Measurements from ENCODE around the gene WFIKKN1.

The WFIKKN1 gene

DNA sequence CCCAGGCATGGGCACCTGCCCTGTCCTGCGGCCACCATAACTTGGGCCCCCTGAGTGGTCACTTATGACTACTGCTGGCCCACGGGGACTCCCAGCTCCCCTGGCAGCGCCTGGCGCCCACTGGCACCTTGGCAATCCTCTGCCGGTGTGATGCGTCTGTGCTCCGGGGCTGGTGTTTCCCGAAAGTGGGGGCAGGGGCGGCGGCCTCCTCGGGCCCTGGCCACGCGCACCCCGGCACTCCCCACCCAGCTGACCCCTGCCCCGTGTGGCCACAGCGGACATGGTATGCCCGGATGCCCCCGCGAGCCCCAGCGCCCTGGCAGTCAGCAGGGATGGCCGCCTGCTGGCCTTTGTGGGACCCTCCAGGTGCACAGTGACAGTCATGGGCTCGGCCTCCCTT is 26.7 kb downstream of the WFIKKN1 start:
- no peak for DNase-seq (ENCODE audit: low read depth)

DNA sequence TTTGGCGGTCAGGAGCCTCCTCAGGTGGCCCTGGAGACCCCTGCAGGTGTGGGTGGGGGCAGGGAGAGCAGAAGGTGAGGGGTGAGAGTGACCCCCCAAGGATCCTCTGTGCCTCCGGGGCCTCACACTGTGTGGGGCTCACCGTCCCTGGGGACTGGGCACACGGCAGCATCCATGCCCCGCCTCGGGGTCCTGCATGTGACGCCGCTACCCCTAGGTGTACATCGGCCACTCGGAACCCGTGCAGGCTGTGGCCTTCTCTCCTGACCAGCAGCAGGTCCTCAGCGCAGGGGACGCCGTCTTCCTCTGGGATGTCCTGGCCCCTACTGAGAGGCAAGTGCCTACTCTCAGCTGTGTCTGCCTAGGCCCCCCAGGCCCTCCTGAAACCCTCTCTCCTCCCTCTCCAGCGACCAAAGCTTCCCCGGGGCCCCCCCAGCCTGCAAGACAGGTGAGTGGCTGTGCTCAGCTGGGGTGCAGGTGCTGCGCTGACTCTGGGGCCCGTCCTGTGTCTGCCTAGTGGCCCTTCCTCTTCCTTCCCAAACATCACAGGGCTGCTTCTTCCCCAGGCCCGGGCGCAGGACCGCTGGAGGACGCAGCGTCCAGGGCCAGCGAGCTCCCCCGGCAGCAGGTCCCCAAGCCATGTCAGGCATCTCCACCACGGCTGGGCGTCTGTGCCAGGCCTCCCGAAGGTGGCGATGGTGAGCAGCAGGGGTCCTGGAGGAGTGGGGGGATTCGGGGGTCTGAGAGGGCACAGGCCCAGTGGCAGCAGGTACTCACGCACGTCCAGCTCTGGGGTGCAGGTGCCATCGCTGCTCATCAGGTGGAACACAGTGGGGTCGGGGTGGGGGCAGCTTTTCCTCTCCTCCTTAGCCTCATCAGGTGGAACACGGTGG is 28.1 kb downstream of the WFIKKN1 start:
- DNase-seq (ENCODE audit: low read depth) = no peak

DNA sequence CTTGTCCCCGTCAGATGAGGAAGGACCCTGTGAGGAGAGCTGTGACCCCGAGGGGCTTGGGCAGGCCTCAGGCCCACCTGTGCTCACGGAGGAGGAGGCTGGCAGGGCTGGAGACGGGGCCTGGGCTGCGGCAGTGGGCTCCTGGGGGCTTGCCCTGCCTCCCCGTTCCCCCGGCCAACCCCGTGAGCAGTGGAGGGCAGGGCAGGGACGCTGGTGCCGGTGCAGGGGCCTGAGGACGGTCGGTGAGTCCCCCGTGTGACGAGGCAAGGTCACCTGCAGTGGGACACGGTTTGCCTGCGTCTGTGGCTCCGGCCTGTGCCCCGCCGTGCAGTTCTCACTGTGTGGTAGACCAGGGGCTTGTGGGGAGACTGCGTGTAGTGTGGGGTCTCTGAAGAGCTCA is 28.8 kb downstream of the WFIKKN1 start:
- no peak for DNase-seq (ENCODE audit: low read depth)

DNA sequence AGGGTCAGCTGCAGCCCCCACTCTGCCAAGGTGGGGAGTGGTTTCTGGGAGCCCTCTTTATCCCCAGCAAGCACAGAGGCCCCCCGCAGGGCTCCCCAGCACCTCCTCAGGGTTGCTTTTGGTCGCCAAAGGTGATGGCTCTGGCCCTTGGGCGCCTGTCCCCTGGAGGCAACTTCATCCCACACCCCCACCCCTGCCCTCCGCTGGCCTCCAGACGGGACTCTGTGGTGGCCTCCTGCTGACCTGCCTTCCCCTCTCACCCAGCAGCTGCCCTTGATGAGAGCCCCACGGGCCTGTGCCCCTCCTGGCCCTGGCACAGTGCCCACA is 29.3 kb downstream of the WFIKKN1 start:
- no peak for DNase-seq (ENCODE audit: low read depth)

DNA sequence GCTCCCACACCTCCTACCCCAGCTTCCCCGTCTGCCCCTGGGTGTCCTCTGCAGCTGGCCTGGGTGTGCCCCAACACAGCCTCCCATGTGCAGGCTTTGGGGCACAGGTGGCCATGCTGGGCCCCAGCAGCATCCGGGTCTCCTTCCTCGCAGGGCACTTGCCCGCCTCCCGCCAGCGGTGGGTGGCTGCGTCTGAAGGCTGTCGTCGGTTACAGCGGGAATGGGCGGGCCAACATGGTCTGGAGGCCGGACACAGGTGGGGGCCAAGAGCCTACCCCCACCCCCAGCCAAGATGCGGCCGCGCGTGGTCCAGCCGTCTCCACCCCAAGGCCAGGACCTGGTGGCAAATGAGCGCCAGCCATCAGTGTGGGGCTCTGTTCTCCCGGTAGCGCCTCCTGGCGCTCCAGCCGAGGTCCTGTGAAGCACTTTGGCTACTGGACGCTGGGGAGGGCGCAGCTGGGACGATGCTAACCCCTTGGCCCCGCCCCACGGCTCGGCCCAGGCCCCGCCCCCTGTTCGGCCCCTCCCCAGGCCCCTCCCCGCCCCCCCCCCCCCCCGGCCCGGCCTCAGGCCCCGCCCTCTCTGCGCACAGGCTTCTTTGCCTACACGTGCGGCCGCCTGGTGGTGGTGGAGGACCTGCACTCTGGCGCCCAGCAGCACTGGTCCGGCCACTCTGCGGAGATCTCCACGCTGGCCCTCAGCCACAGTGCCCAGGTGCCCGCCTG is 29.8 kb downstream of the WFIKKN1 start:
- peak; percentile 30 for DNase-seq (ENCODE audit: low read depth)

DNA sequence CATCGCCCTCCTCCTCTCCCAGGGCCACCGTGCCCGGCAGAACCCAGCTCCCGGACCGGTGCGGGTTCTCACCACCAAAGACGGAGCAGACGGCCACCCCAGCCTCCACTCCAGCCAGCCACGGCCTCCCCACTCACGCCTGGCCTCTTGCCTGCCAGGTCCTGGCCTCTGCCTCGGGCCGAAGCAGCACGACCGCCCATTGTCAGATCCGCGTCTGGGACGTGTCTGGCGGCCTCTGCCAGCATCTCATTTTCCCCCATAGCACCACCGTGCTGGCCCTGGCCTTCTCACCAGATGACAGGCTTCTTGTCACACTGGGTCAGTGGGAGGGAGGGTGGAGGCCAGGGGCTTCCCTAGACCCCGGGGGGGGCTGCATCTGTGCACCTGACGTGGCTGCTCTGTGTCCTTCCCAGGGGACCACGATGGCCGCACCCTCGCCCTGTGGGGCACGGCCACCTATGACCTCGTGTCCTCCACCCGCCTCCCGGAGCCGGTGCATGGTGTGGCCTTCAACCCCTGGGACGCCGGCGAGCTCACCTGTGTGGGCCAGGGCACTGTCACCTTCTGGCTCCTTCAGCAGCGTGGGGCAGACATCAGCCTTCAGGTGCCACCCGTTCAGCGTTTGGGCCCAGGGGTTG is 30.5 kb downstream of the WFIKKN1 start:
- DNase-seq (ENCODE audit: low read depth) = no peak

DNA sequence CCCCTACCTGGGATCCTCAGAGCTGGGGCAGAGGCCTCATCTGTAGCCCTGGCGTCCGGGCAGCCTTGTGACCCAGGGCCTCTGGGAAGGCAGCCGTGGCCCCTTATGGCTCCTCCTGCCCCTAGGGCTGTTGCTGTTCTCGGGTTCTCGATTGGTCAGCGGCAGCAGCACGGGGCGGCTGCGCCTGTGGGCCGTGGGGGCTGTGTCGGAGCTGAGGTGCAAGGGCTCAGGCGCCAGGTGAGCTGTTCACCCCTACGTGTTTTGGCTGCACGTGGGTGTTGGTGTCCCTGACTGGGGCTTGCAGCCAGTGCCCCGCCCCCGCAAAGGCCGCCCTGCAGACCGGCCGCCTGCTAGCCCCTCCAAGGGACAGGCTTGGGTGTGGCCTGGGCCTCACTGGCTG is 31.3 kb downstream of the WFIKKN1 start:
- DNase-seq (ENCODE audit: low read depth) = no peak

DNA sequence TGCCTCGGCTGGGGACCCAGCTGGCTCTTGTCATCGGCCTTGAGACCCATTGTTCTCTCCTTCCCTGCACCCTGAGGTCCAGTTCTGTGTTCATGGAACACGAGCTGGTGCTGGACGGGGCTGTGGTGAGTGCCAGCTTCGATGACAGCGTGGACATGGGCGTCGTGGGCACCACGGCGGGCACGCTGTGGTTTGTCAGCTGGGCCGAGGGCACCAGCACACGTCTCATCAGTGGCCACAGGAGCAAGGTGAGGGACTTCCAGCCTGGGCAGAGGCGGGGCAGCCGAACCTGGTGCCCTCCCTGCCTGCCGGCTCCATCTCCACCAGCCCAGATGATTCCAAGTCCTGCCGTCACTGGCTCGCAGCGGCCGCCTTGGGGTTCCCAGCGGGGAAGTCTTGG is 31.8 kb downstream of the WFIKKN1 start:
- no peak for DNase-seq (ENCODE audit: low read depth)

DNA sequence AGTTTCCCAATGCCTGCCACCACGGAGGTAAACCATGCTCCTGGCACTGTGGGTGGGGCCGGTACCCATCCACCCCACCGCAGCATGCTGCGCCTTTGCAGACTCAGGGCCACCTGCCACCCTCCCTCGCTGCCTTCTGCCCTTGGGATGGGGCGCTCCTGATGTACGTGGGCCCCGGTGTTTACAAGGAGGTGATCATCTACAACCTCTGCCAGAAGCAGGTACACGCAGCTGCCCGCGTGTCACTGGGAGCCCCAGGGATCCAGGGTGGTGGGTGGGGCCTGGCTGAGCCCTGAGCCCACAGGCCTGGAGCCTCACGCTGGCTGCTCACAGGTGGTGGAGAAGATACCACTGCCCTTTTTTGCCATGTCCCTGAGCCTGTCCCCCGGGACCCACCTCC is 35.8 kb downstream of the WFIKKN1 start:
- DNase-seq (ENCODE audit: low read depth) = no peak

DNA sequence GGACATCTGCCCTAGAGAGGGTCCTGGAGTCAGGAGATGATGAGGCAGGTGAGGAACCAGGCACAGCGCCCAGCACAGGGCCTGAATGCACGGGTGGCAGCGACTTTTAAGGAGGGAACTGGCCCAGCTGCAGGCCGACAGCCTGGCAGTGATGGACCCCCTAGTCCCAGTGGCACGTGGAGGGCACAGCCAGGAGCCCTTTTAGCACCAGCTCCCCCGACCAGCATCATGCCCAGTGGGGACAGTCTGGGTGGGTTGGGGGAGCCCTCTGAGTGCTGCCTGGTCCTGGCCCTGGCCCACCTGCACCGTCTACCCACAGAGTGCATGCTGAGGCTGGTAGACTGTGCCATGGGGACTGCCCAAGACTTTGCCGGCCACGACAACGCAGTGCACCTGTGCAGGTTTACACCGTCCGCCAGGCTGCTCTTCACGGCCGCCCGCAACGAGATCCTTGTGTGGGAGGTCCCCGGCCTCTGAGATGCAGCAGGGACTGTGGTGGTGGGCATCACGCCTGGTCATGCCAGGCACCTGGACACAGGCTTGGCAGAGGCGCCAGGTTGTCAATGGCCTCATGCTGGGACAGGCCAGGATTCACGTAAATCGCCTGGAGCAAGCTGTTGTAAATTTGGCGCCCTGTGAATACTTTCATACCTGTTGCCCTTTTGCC is 36.5 kb downstream of the WFIKKN1 start:
- DNase-seq (ENCODE audit: low read depth) = no peak

DNA sequence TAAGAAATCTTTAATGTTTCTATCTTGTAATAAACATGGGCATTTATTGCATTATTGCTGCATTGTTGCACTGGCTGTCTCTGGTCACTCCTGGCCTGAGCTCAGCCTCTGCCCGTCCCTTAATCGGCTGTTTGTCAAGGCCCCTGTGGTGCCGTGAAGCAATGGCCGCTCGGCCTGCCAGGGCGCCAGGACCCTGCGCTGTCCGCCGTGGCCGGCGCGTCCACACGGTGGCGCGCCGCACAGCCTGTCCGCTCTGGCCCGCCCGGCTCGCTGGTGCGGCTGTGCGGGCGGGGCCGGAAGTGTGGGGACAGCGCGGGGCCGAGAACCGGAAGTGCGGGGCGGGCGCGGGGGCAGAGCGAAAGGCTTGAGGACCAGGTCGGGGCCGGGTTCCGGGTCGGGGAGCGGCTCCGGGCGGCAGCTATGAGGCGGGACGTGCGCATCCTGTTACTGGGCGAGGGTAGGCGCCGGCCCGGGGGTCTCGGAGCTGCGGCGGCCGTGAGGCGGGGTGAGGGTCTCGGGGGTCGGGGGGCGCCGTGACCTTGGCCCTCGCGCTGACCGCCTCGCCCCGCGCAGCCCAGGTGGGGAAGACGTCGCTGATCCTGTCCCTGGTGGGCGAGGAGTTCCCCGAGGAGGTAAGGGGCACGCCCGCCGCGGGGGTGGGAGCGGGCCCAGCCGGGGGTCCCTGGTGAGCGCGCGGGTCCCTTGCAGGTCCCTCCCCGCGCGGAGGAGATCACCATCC is 37.2 kb downstream of the WFIKKN1 start, which contains the start of gene RHOT2:
Gene RHOT2 (plus strand): TSS at position 353 of the 739 bp plus-strand sequence. CDS start 68 bp downstream, at position 421.
- no peak for DNase-seq (ENCODE audit: low read depth)

DNA sequence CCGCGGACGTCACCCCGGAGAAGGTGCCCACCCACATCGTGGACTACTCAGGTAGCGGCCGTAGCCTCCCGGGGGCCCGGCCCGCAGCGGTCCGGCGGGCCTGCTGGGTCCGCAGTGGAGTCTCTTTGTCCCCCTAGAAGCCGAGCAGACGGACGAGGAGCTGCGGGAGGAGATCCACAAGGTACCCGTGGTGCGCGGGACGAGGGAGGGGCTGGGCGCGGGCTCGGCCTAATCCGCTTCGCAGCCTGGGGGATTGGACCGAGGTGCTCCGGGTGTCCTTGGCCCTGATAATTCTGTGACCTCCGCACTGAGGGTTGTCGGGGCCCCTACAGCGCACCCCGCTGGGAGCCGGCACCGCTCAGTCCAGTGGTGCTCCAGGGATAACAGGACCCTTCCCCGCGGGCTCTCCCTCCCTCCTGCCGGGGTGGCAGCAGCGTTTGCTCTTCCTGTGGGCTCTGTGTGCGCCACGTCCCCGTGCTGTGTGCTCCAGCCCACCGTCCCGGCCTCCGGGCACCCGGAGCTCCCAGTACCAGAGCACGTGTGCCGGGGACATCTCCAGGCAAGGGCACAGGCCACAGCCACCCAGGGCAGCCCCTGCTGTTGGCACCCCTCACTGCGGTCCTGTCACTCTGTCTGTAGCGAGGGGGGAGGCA is 37.9 kb downstream of the WFIKKN1 start:
- no peak for DNase-seq (ENCODE audit: low read depth)

DNA sequence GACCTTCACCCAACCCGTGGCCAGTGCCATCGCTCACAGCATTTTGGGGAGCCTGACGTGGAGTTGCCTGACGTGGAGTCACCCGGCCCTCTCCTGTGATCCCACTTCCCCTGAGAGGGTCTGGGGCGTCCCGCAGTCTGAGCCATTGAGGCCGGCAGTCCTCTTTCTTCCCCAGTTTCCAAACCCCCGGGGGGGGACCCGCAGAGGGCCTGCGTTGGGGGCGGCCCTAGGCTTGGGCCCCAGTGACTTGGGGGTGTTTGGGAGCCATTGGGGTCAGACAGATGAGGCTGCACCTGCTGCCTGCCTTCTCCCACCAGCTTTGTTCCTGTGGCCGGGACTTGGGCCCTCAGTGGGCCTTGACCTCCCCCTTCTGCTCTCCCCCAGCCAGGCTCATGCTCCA is 38.9 kb downstream of the WFIKKN1 start:
- no peak for DNase-seq (ENCODE audit: low read depth)

DNA sequence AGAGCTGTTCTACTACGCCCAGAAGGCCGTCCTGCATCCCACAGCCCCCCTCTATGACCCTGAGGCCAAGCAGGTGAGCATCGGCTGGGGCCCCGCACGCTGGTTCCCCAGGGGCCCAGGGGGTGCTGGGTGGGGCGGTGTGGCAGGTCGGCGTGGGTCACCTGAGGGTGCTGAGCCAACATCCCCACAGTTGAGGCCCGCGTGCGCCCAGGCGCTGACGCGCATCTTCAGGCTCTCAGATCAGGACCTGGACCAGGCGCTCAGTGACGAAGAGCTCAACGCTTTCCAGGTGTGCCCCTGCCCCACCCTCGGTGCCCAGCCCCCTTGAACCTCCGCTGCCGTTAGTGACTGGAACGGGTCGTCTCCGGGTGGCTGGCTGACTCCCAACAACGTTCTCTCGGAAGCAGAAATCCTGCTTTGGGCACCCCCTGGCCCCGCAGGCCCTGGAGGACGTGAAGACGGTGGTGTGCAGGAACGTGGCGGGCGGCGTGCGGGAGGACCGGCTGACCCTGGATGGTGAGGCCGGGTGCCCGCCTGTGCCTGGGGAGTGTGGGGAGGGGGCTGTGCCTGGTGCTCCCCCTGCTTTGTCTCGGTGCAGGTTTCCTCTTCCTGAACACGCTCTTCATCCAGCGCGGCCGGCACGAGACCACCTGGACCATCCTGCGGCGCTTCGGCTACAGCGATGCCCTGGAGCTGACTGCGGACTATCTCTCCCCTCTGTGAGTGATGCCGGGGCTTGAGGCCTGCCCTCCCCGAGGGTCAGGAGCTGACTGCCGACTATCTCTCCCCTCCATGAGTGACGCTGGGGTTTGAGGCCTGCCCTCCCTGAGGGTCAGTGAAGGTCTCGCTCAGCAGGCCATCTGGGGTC is 39.9 kb downstream of the WFIKKN1 start:
- DNase-seq (ENCODE audit: low read depth) = no peak

DNA sequence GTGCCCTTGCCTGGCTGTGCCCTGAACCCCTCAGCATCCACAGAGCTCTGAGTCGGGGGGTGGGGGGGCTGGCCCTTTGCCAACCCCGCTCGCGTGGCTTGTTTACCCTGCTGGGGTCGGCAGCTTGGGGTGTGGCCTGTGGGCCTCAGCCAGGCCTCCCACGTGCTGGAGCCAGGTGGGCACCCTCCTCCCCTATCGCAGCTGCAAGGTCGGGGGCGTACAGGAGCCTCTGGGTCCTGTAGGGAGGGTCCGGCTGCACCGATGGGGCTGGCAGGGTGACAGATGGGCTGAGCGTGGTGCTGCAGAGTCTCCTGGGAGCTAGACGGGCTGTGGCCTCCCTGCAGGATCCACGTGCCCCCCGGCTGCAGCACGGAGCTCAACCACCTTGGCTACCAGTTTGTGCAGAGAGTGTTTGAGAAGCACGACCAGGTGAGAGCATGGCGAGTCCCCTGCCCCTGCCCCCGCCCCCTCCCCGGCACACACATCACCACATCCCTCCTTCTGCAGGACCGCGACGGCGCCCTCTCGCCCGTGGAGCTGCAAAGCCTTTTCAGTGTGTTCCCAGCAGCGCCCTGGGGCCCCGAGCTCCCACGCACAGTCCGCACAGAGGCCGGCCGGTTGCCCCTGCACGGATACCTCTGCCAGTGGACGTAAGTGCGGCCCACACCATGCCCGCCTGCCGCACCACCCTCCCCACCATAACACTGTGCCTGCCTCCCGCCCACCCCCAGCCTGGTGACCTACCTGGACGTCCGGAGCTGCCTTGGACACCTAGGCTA is 40.8 kb downstream of the WFIKKN1 start:
- DNase-seq (ENCODE audit: low read depth) = no peak

DNA sequence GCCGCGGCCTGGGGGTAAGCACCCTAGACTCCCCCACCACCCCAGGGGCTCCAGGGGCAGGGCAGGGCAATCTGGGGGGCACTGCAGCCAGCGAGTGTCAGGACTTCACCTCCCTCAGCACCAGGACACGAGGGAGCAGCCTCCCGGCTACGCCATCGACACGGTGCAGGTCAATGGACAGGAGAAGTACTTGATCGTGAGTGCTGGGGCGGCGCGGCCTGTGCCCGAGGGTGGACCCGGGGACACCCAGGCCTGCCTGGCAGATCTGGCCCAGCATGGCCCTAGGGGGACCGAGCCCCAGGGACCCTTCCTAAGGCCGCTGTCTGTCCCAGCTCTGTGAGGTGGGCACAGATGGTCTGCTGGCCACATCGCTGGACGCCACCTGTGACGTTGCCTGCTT is 41.6 kb downstream of the WFIKKN1 start:
- DNase-seq (ENCODE audit: low read depth) = no peak

DNA sequence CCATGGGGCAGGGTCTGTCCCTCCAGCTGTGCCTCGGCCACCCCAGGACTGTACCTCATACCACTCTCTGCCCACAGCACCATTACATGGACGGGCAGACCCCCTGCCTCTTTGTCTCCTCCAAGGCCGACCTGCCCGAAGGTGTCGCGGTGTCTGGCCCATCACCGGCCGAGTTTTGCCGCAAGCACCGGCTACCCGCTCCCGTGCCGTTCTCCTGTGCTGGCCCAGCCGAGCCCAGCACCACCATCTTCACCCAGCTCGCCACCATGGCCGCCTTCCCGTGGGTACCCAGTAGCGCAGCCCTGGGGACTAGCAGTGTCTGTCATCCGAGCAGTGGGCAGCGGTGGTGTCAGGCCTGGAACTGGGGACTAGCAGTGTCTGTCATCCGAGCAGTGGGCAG is 42.1 kb downstream of the WFIKKN1 start:
- no peak for DNase-seq (ENCODE audit: low read depth)

DNA sequence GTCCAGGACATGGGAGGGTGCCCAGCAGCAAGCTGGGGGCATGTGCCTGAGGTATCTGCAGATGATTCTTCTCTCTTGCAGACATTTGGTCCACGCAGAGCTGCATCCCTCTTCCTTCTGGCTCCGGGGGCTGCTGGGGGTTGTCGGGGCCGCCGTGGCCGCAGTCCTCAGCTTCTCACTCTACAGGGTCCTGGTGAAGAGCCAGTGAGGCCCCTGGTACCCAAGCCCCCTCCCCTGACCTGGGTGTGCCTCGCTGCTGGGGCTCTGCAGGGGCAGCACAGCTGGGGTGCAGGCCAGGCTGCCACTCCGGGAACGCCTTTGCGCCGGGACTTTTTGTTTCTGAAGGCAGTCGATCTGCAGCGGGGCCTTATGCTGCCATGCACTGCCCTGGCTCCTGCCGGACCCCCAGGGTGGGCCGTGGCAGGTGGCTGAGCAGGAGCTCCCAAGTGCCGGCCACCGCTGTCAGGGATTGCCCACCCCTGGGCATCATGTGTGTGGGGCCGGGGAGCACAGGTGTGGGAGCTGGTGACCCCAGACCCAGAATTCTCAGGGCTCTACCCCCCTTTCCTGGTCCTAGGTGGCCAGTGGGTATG is 42.7 kb downstream of the WFIKKN1 start:
- no peak for DNase-seq (ENCODE audit: low read depth)
